Brain microvascular endothelial cell (primary cell): ENCODE measurements around the gene ZNF827.
A peak's percentile ranks its signal among the peaks of the same experiment; 100 is the strongest.

Experiments
- DNase-seq: peaks from one replicate; pipeline ENCODE4 v3.0.0-alpha.2; 2020
- H3K27ac ChIP-seq: fragments of 250-450 bp; sonication (Bioruptor Pico); 2 replicates; pipeline ENCODE4 v1.5.1; 2020; ENCODE audit warnings: mild to moderate bottlenecking, moderate library complexity
- H3K27me3 ChIP-seq: fragments of 250-450 bp; sonication (Bioruptor Pico); replicated peaks from 2 replicates; pipeline ENCODE4 v1.5.1; 2020; ENCODE audit warnings: mild to moderate bottlenecking
- H3K36me3 ChIP-seq: fragments of 250-450 bp; sonication (Bioruptor Pico); replicated peaks from 2 replicates; pipeline ENCODE4 v1.5.1; 2020; ENCODE audit warnings: mild to moderate bottlenecking
- H3K4me3 ChIP-seq: 2 replicates; pipeline ENCODE4 v1.5.1; 2011; ENCODE audit warnings: low read depth, mild to moderate bottlenecking, control low read depth, low read length, moderate library complexity
- in situ Hi-C: cut with HindIII; loops from 2 replicates; pipeline ENCODE4 v1.10.0; 2017; ENCODE audit warnings: low sequenced_read_pairs, low pct_ligation_motif_present
- TF ChIP-seq, protein P1 (sequence below): IDR thresholded peaks from 2 replicates; pipeline ENCODE4 v1.5.1; 2011; ENCODE audit warnings: low read depth, mild to moderate bottlenecking, moderate library complexity, low read length, control low read depth, inconsistent platforms; ENCODE audit errors: missing control alignments

The ZNF827 gene

DNA sequence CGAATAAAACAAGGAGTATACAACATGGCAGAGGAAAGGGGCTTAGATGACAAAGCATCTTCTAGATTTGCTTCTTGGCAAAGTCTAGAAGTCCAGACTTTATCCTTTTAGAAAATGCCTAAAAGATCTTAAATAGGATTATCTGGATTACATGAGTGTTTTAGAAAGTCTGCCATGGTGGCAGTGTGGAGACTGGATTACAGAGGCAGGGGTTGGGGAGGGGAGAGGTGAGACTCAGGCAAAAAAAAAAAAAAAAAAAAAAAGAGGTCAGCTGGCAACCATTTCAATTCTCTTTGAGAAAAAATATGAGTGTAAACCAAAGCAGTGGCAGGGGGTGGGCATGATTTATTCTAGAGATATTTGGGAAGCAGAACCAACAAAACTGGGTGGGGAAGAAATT lies 17.4 kb downstream of the ZNF827 start:
- TF ChIP-seq, protein P1, sequence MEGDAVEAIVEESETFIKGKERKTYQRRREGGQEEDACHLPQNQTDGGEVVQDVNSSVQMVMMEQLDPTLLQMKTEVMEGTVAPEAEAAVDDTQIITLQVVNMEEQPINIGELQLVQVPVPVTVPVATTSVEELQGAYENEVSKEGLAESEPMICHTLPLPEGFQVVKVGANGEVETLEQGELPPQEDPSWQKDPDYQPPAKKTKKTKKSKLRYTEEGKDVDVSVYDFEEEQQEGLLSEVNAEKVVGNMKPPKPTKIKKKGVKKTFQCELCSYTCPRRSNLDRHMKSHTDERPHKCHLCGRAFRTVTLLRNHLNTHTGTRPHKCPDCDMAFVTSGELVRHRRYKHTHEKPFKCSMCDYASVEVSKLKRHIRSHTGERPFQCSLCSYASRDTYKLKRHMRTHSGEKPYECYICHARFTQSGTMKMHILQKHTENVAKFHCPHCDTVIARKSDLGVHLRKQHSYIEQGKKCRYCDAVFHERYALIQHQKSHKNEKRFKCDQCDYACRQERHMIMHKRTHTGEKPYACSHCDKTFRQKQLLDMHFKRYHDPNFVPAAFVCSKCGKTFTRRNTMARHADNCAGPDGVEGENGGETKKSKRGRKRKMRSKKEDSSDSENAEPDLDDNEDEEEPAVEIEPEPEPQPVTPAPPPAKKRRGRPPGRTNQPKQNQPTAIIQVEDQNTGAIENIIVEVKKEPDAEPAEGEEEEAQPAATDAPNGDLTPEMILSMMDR, result no peak
- Histone ChIP-seq H3K36me3 (no peaks in the 10 kb centered on the region), H3K4me3 (no peak overlapping the region), H3K27ac (no peak overlapping the region), H3K27me3 (no peaks in the 10 kb centered on the region)
- DNase-seq, result no peak
- in situ Hi-C loops, result no loop called here

DNA sequence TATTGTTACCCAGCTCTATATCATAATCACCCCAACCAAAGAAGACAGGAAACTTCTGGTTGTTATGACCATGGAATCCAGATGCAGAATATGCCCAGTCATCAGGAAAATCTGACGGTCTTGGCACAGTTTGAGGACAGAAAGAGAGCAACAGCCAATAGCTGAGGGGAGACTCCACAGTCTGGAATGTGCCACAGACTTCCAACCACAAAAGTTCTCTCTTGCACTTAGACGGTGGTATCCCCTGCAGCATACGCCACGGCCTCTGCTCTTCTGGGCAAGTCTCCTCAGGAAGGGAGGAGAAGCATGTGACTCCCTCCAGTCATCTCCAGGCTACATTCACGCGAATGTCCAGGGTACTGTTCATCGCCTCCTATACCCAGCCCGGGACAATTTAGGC lies 18.4 kb downstream of the ZNF827 start:
- no peaks in the 10 kb centered on the region for H3K27me3 ChIP-seq
- no peak overlapping the region for H3K4me3 ChIP-seq
- DNase-seq, result peak; percentile 91
- TF ChIP-seq, protein P1, result no peak
- H3K27ac ChIP-seq, result peak overlapping the region; percentile 72
- no peaks in the 10 kb centered on the region for H3K36me3 ChIP-seq
- in situ Hi-C loops, result no loop called here

DNA sequence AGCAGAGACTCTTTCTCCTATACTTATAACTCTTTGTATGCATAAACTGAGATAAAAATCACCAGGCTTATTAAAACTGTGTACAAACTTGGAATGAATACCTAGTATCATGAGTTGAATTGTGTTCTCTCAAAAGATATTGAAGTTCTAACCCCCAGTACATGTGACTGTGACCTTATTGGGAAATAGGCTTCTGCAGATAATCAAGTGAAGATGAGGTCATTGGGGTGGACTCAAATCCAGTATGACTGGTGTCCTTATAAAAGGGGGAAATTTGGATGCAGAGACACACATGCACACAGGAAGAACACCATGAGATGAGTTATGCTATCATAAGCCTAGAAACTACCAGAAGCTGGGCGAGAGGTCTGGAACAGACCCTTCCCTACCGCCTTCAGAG lies 26.2 kb downstream of the ZNF827 start:
- H3K27ac ChIP-seq, result no peak overlapping the region
- TF ChIP-seq, protein P1, result no peak
- no peak overlapping the region for H3K4me3 ChIP-seq
- H3K27me3 ChIP-seq, result no peaks in the 10 kb centered on the region
- H3K36me3 ChIP-seq, result no peaks in the 10 kb centered on the region
- in situ Hi-C loops, result no loop called here
- DNase-seq, result no peak

DNA sequence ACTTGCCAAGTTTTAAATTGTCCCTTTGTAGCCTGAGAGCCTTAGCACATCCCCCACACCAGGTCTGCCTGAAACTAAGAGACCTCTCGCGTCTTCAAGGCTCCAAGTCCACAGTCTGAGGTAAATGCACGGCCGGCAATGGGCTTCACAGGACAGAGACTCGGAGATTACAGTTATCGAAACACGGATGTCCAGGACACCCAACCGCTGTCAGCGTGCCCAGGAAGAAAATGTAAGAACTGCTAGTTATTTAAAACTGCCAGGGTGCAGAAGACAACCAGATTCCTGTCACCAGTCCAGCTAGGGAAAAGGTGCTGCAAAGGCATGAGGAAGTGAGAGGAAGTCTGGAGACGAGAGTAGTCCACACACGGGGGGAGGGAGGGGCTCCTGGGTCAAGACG lies 28.9 kb downstream of the ZNF827 start:
- no peak overlapping the region for H3K4me3 ChIP-seq
- TF ChIP-seq, protein P1, result no peak
- H3K27me3 ChIP-seq, result no peaks in the 10 kb centered on the region
- DNase-seq, result no peak
- H3K27ac ChIP-seq, result no peak overlapping the region
- H3K36me3 ChIP-seq, result no peaks in the 10 kb centered on the region
- in situ Hi-C loops, result no loop called here

DNA sequence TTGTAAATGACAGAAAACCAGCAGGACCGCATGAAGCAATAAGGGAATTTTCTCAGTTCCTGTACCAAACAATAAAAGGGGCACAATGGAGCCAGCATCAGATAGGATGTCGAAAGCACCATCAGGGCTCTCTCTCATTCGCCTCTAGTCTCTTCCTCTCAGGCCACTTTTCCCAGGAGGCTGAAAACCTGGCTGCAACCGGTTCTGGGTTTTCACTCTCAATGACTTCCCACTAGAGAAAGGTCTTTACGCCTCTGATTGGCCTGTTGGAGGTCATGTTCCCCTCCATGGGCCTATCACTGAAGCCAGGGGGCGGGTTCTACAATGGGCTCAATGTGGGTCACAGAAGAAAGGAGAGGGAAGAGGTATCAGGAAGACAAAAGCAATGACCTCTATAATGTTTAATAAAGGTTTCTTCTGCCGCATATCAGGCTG lies 29.3 kb downstream of the ZNF827 start:
- in situ Hi-C loops, result no loop called here
- no peak overlapping the region for H3K4me3 ChIP-seq
- no peak overlapping the region for H3K27ac ChIP-seq
- H3K36me3 ChIP-seq, result no peaks in the 10 kb centered on the region
- no peak for DNase-seq
- TF ChIP-seq, protein P1, result no peak
- H3K27me3 ChIP-seq, result no peaks in the 10 kb centered on the region

DNA sequence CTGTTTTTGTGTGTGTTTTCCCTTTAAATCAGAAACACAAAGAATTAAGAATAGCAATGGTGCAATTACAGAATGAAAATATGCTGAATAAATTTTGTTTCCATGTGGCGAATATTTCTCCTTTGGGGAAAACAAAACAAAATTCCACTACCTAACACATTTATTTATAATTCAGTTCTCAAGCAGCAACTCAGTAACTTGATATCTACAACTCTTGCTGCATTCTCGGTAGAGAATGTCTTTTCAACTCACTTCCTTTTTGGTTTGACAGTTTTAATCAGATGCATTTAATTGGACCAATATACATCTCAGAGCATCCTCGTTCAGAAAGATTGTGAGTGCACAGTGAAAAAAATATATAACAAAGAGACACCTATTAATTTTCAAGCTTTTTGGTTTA lies 30.8 kb downstream of the ZNF827 start:
- Histone ChIP-seq H3K27me3 (no peaks in the 10 kb centered on the region), H3K27ac (no peak overlapping the region), H3K36me3 (no peaks in the 10 kb centered on the region), H3K4me3 (no peak overlapping the region)
- in situ Hi-C loops, result no loop called here
- TF ChIP-seq, protein P1, result no peak
- DNase-seq, result no peak
